ENCODE data around the gene DHPS. TPM values are rescaled to one million over a fixed set of nuclear protein-coding genes. Genes with fewer than 3 reads are reported as not detected.

The DHPS gene
- total RNA-seq, 6 donors from 2014 or later: 71.6 to 190 (median 94.3) TPM

GRCh38 chr19:12721656-12722565 is 40.2 kb upstream of the DHPS start:
- Histone ChIP-seq H3K9me3 (no peaks in the 10 kb centered on the region), H3K27me3 (no peaks in the 10 kb centered on the region), H3K27ac (peak overlapping the region; percentile 92 to 98 (median 94)), H3K4me3 (peak overlapping the region; percentile 83 to 95 (median 92)), H3K36me3 (peaks cover under 1 to 18% (median 11%) of the 10 kb centered on the region in 4 donors), H3K4me1 (peaks cover 31 to 38% (median 34%) of the 10 kb centered on the region in 4 donors)
- TF ChIP-seq POLR2AphosphoS5 (IDR thresholded peaks at IDR 0.05) (no peak), CTCF (IDR thresholded peaks at IDR 0.05) (no peak), EP300 (IDR thresholded peaks at IDR 0.05) (no peak), POLR2A (IDR thresholded peaks at IDR 0.05) (no peak)
- WGBS, 2 donors: 1% methylated on average over 19 to 51 of the region's 65 CpGs
- DNase-seq (peak; percentile 65 to 91), ATAC-seq (ENCODE audit: low FRiP score in 2 of 2) (peak; percentile 70 to 79)

- Histone ChIP-seq H3K27me3 (no peaks in the 10 kb centered on the region), H3K4me1 (peaks cover 31 to 38% (median 34%) of the 10 kb centered on the region in 4 donors), H3K4me3 (peak overlapping the region; percentile 83 to 95 (median 92)), H3K9me3 (no peaks in the 10 kb centered on the region), H3K36me3 (peaks cover 5 to 26% (median 16%) of the 10 kb centered on the region in 4 donors), H3K27ac (peak overlapping the region; percentile 92 to 98 (median 94))
- 2 to 22% methylated on average over 17 to 19 of the region's 59 CpGs for WGBS, 2 donors
- ATAC-seq (ENCODE audit: low FRiP score in 2 of 2): peak in 1 of 2 donors; percentile 25
- no peak for TF ChIP-seq EP300 (IDR thresholded peaks at IDR 0.05)
- no peak for TF ChIP-seq POLR2A (IDR thresholded peaks at IDR 0.05)
- no peak for TF ChIP-seq CTCF (IDR thresholded peaks at IDR 0.05)
- TF ChIP-seq POLR2AphosphoS5 (IDR thresholded peaks at IDR 0.05): no peak
- peak in 1 of 2 donors; percentile 88 for DNase-seq
These were observed 39.4 kb upstream of the DHPS start for GRCh38 chr19:12720851-12721655.

- no peaks in the 10 kb centered on the region for H3K27me3 ChIP-seq
- DNase-seq (no peak), ATAC-seq (ENCODE audit: low FRiP score in 2 of 2) (no peak)
- peaks cover 9 to 33% (median 22%) of the 10 kb centered on the region in 4 donors for H3K36me3 ChIP-seq
- H3K4me3 ChIP-seq: peak overlapping the region in 2 of 4 donors; percentile 92 to 95
- H3K9me3 ChIP-seq: no peaks in the 10 kb centered on the region
- peak overlapping the region in 2 of 4 donors; percentile 92 to 98 for H3K27ac ChIP-seq
- H3K4me1 ChIP-seq: peaks cover 31 to 38% (median 34%) of the 10 kb centered on the region in 4 donors
- no peak for TF ChIP-seq POLR2A (IDR thresholded peaks at IDR 0.05)
- no peak for TF ChIP-seq EP300 (IDR thresholded peaks at IDR 0.05)
- TF ChIP-seq POLR2AphosphoS5 (IDR thresholded peaks at IDR 0.05): no peak
- no peak for TF ChIP-seq CTCF (IDR thresholded peaks at IDR 0.05)
- 88 to 91% methylated on average over 10 of the region's 10 CpGs for WGBS, 2 donors
These were observed 38.6 kb upstream of the DHPS start for GRCh38 chr19:12720296-12720695.

GRCh38 chr19:12715929-12716328 is 34.2 kb upstream of the DHPS start:
- DNase-seq: no peak
- no peaks in the 10 kb centered on the region for H3K27me3 ChIP-seq
- H3K36me3 ChIP-seq: peaks cover 18 to 74% (median 60%) of the 10 kb centered on the region in 4 donors
- no peak for ATAC-seq (ENCODE audit: low FRiP score in 2 of 2)
- H3K9me3 ChIP-seq: no peaks in the 10 kb centered on the region
- TF ChIP-seq POLR2AphosphoS5 (IDR thresholded peaks at IDR 0.05) (no peak), CTCF (IDR thresholded peaks at IDR 0.05) (no peak), POLR2A (IDR thresholded peaks at IDR 0.05) (no peak), EP300 (IDR thresholded peaks at IDR 0.05) (no peak)
- H3K4me3 ChIP-seq: no peak overlapping the region
- 92 to 100% methylated on average over 3 of the region's 3 CpGs for WGBS, 2 donors
- no peak overlapping the region for H3K27ac ChIP-seq
- peaks cover 9 to 10% (median 10%) of the 10 kb centered on the region in 4 donors for H3K4me1 ChIP-seq
